ENCODE data around the gene RBM12.

DNA sequence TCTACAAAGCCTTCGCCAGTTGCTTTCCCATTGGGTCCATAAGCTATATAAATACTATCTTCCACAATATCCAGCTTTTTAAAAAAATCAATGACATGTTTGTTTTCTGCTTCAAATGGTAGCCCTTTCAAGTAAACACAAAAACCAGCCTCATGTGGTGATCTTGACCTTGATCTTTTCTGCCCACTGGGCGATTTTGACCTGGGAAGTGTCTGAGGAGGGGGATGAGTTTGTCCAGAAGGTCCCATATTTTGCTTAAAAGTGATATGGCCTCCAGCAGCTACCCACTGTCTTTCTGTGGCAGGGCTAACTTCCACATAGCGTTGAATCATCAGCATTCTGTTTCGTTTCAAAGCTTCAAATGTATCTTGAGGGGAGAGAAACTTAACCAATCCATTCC, 10.8 kb downstream of the RBM12 start:
- TF ChIP-seq, protein P1, sequence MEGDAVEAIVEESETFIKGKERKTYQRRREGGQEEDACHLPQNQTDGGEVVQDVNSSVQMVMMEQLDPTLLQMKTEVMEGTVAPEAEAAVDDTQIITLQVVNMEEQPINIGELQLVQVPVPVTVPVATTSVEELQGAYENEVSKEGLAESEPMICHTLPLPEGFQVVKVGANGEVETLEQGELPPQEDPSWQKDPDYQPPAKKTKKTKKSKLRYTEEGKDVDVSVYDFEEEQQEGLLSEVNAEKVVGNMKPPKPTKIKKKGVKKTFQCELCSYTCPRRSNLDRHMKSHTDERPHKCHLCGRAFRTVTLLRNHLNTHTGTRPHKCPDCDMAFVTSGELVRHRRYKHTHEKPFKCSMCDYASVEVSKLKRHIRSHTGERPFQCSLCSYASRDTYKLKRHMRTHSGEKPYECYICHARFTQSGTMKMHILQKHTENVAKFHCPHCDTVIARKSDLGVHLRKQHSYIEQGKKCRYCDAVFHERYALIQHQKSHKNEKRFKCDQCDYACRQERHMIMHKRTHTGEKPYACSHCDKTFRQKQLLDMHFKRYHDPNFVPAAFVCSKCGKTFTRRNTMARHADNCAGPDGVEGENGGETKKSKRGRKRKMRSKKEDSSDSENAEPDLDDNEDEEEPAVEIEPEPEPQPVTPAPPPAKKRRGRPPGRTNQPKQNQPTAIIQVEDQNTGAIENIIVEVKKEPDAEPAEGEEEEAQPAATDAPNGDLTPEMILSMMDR (conservative IDR thresholded peaks at IDR 0.05; ENCODE audit: low read length), result no peak
- TF ChIP-seq EZH2phosphoT487 (IDR thresholded peaks at IDR 0.05; ENCODE audit: borderline replicate concordance, low read depth, low read length), result no peak

All from OCI-LY7 (cell line).